K562 (cell line): ENCODE measurements around the gene MAGEB4. TPM values are rescaled to one million over a fixed set of nuclear protein-coding genes. Genes with fewer than 3 reads are reported as not detected.

Experiments
- CLOCK ChIP-seq: fragments of 250-450 bp; sonication (Bioruptor Pico); IDR thresholded peaks from 2 replicates; pipeline ENCODE4 v1.4.0; 2020; ENCODE audit warnings: mild to moderate bottlenecking, moderate library complexity, borderline replicate concordance
- HLTF ChIP-seq: fragments of 450-650 bp; IDR thresholded peaks from 2 replicates; pipeline ENCODE4 v1.6.1; 2016
- ID3 ChIP-seq, 2 experiments: fragments of 250-450 bp in 1 of 2; fragments of 450-650 bp in 1 of 2; sonication (Bioruptor Pico) in 1 of 2; IDR thresholded peaks; 2 replicates each; pipeline versions ENCODE4 v1.6.1 to v1.8.0; 2016 to 2021; ENCODE audit warnings: mild to moderate bottlenecking in 2 of 2, moderate library complexity in 2 of 2, missing compliant biosample characterization in 1 of 2, missing genetic modification characterization in 1 of 2
- MGA ChIP-seq: fragments of 450-650 bp; IDR thresholded peaks from 2 replicates; pipeline ENCODE4 v1.6.1; 2016; ENCODE audit warnings: mild to moderate bottlenecking, moderate library complexity
- RAD21 ChIP-seq, 2 experiments: fragments of 250-450 bp in 1 of 2; fragments of 450-650 bp in 1 of 2; sonication (Bioruptor Pico) in 1 of 2; formaldehyde crosslinking in 1 of 2; IDR thresholded peaks in 1 of 2; conservative IDR thresholded peaks in 1 of 2; 2 replicates each; pipeline versions ENCODE4 v1.4.0 to v1.8.0; 2020 to 2022; ENCODE audit warnings: mild to moderate bottlenecking in 2 of 2, moderate library complexity in 1 of 2
- TCF7 ChIP-seq: sonication (generic); IDR thresholded peaks from 2 replicates; pipeline ENCODE4 v1.6.1; 2016; ENCODE audit warnings: antibody characterized with exemption, borderline replicate concordance
- XRCC3 ChIP-seq: fragments of 450-650 bp; IDR thresholded peaks from 2 replicates; pipeline ENCODE4 v1.6.1; 2017; ENCODE audit warnings: mild to moderate bottlenecking, moderate library complexity
- ZNF324 ChIP-seq: fragments of 250-450 bp; sonication (Bioruptor Pico); IDR thresholded peaks from 2 replicates; pipeline ENCODE4 v1.4.0; 2020; ENCODE audit warnings: mild to moderate bottlenecking
- ZNF778 ChIP-seq: fragments of 450-650 bp; formaldehyde crosslinking; IDR thresholded peaks from 2 replicates; pipeline ENCODE4 v1.4.0; 2020; ENCODE audit warnings: mild to moderate bottlenecking, moderate library complexity
- polyA plus RNA-seq, 8 experiments: library from polyadenylated mRNA; depleted of rRNA in 4 of 8; stranded (reverse) in 5 of 8; unstranded in 3 of 8; fragments of >200 nt; fragmentation: Nextera tagmentation in 2 of 8; fragmentation: Illumina TruSeq in 1 of 8; extraction: Ambion mirVana in 2 of 8; extraction: Trizol in 1 of 8; gene quantifications; 2 replicates each; pipeline versions ENCODE4 v1.2.1 to v1.2.3, GENCODE V29; 2011 to 2014; ENCODE audit warnings: inconsistent platforms in 1 of 8, missing spikeins in 1 of 8
- total RNA-seq, 7 experiments: library from RNA; depleted of rRNA in 6 of 7; stranded (reverse); fragments of >200 nt in 6 of 7; fragmentation: Illumina TruSeq in 2 of 7; extraction: Trizol in 2 of 7; gene quantifications; 2 replicates each; pipeline versions ENCODE4 v1.2.1 to v1.2.3, GENCODE V29; 2011 to 2021; ENCODE audit warnings: low replicate concordance in 1 of 7

Gene MAGEB4
- total and polyA plus RNA-seq, 9 of the 15 experiments (the other 6 are each of a cell fraction or from before 2014, with no cell fraction given): 0.04 to 0.09 (median 0.06) TPM; not detected in 6

- peak; percentile 86 for TF ChIP-seq MGA
- TF ChIP-seq TCF7: no peak
- no peak for TF ChIP-seq XRCC3
- TF ChIP-seq CLOCK (CRISPR knock-in tag): no peak
- TF ChIP-seq ZNF778 (CRISPR knock-in tag): no peak
- TF ChIP-seq ZNF324 (CRISPR knock-in tag): no peak
- no peak for TF ChIP-seq HLTF
- no peak for TF ChIP-seq ID3 (CRISPR knock-in tag; IDR thresholded peaks at IDR 0.05)
- no peak for TF ChIP-seq ID3 (tag; IDR thresholded peaks at IDR 0.05)
- peak in 1 of 2 experiments; percentile 32; a peak in 2 of 4 replicates for TF ChIP-seq RAD21 (CRISPR knock-in tag; conservative IDR thresholded peaks at IDR 0.05 in 1 of 2, IDR thresholded peaks at IDR 0.05 in 1 of 2)
These were observed 5.1 kb downstream of the MAGEB4 start, which contains the start of gene MAGEB1 (continued) for GRCh38 chrX:30246769-30247489.
